ENCODE data around the gene GYPC.

Gene GYPC

DNA sequence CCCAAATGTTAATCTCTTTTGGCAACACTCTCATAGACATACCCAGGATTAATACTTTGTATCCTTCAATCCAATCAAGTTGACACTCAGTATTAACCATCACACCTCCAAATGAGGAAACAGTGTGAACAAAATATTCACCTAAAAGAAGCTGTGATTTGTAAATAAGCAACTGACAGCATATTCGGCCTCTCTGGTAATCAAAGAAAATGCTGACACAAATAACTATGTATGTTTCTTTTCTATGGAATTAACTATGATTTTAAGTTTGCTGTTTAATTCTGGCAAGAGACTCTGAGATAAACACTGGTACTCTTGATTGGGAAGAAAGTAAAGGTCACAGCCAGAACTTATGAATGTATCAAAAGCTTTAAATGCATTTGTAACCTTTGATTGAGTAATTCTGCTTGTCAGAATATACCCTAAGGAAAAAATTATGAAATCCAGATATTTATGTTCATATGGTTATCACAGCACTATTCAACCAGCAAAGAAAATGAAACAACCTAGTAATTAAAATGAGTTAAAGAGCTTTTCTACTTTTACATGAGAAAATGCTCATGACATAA lies 3.6 kb upstream of the GYPC start:
- DNase-seq, result no peak

DNA sequence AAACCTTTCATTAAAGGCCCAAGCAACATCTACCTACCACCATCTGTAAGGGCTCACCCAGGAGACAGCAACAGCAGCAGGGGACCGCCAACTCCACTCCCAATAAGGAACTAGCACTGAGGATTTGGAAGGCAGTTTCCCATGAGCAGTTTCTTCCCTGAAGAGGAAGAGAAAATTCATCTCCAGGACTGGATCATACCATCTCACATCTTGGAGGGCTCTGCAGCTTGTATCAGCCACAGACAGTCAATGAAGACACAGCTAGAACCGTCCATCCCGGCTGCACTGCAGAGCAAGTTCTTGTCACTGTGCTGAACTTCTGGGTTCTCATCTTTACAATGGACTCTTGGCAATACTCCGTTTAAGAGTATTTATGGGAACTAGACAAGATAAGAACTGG lies 2.8 kb upstream of the GYPC start:
- DNase-seq, result no peak

GRCh38 chr2:126653761-126654160 lies 2.2 kb upstream of the GYPC start:
- DNase-seq, result no peak

DNA sequence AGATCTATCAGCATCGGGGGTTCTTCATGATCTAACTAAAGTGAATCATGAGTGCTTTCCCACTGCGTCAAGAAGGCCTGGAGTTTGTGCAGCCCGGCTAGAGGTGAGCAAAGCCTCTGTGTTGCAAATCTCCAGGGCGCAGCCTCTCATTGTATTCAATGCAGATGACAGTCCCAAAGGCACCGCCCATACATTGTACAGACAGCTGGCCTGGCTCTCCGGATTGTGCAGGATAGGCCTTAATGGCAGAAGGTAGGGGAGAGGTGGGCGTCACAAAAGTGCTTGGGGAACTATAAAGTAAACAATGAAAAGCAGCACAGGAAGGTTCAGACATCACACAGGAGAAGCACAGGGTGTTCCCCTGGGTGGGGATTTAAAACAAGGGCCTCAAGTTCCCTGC lies 907 bp upstream of the GYPC start:
- no peak for DNase-seq

- peak; percentile 25 for DNase-seq
Measured at GRCh38 chr2:126656431-126657147, 631 bp downstream of the GYPC start.

DNA sequence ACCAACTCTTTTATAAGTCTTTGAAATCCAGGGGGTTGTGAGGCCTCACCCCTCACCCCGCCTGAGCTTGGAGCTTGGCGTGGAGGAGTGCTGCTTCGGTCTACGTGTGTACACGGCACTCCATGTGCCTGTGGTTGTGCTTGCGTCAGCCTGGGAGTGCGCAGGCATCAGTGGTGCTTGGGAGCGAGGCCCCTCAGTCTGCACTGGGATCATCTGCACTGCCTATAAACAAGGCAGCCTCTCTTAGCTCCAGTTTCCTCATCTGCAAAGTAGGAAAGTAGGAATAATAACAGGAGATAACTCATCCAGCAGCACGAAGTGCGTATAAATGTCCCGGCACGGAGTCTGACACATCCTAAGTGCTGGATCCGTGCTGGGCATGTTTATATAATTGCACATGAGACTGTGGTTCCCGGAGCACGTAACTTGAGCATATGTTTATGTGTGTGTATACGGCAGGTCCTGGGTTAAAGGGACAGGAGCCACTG lies 1.2 kb downstream of the GYPC start:
- DNase-seq, result peak; percentile 15

- DNase-seq, result peak; percentile 84
Measured at GRCh38 chr2:126657636-126658318, 1.8 kb downstream of the GYPC start.

- DNase-seq, result no peak
Measured at GRCh38 chr2:126658319-126658904, 2.5 kb downstream of the GYPC start.

- DNase-seq, result peak; percentile 60
Measured at GRCh38 chr2:126658905-126659561, 3.1 kb downstream of the GYPC start.

- DNase-seq, result no peak
Measured at GRCh38 chr2:126659562-126660467, 3.9 kb downstream of the GYPC start.

DNA sequence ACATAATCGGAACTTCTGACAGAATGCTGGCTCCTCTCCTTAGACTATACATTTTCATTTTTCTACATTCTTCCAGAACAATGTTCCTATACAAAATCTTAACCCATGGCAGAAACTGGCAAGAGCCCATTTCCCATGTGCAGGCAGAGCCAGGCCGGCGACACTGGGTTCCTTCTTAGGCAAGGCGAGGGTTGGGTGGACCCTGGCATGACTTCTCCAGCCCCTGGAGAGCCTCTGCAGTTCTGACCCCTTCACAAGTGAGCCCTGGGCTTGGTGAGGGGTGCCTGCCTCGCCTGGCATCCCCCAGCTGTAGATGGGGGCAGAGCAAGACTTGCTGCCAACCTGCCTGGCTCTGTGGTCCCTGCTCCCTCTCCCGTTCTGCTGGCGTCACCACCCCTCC lies 5.0 kb downstream of the GYPC start:
- no peak for DNase-seq

GRCh38 chr2:126661702-126662500 lies 5.9 kb downstream of the GYPC start:
- no peak for DNase-seq

GRCh38 chr2:126662621-126663020 lies 6.7 kb downstream of the GYPC start:
- DNase-seq, result no peak

- no peak for DNase-seq
Measured at GRCh38 chr2:126663184-126663963, 7.4 kb downstream of the GYPC start.

- no peak for DNase-seq
Measured at GRCh38 chr2:126664234-126664633, 8.3 kb downstream of the GYPC start.

DNA sequence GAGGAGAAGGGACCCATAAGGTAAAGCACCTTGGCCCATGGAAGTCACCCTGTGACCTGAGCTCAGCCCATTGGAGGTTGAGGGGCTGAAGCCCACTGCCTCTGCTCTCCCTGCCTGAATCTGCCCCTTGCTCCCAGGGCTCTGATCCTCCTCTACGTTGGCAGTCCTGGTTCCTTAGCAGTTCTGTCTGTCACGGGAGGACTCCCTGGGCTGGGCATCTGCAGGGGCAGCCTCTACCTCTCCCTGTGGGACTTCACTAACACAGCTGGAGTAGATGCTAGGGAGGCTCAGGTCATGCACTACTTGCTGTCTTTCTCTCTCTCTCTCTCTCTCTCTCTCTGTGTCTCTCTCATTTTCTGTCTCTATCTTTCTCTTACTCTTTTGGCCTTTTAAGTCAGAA lies 8.7 kb downstream of the GYPC start:
- no peak for DNase-seq

- DNase-seq, result no peak
Measured at GRCh38 chr2:126665483-126665882, 9.5 kb downstream of the GYPC start.

GRCh38 chr2:126668254-126668653 lies 12.3 kb downstream of the GYPC start:
- no peak for DNase-seq

- no peak for DNase-seq
Measured at GRCh38 chr2:126669772-126670171, 13.8 kb downstream of the GYPC start.

GRCh38 chr2:126671488-126671887 lies 15.5 kb downstream of the GYPC start:
- DNase-seq, result no peak

All from NK-92 treated with Interleukin-12 subunit alpha and Interleukin-12 subunit beta, amount 100 ng/mL, for 24 hours (cell line).